HUDEP-2 (cell line): ENCODE results near the gene CIDEA.
"Not testable (repeated sequence)": the region's sequence is repeated elsewhere in the genome, so short reads cannot be mapped to it uniquely, and the experiment has no call there.

Source experiments
- DNase-seq, 76 experiments: peaks; one replicate each; lab custom pipeline; 2025; ENCODE audit not compliant: unreplicated experiment in 76 of 76; lab: John Stamatoyannopoulos, UW

The CIDEA gene

GRCh38 chr18:12254136-12254819 lies at the start of gene CIDEA:
CIDEA (plus strand) TSS chr18:12254361; CDS start chr18:12254384, 23 bp downstream.
- peak in 1 of 76 experiments; percentile 19 for DNase-seq

GRCh38 chr18:12208296-12209153 lies 45.6 kb upstream of the CIDEA start:
- not testable (repeated sequence) for DNase-seq

GRCh38 chr18:12212308-12212707 lies 41.9 kb upstream of the CIDEA start:
- not testable (repeated sequence) for DNase-seq

- not testable (repeated sequence) for DNase-seq
Measured at GRCh38 chr18:12214296-12215005, 39.7 kb upstream of the CIDEA start.

- not testable (repeated sequence) for DNase-seq
Measured at GRCh38 chr18:12216471-12216870, 37.7 kb upstream of the CIDEA start.

- DNase-seq, result not testable (repeated sequence)
Measured at GRCh38 chr18:12218603-12219002, 35.6 kb upstream of the CIDEA start.

GRCh38 chr18:12222041-12222440 lies 32.1 kb upstream of the CIDEA start:
- not testable (repeated sequence) for DNase-seq

- not testable (repeated sequence) for DNase-seq
Measured at GRCh38 chr18:12223326-12223725, 30.8 kb upstream of the CIDEA start.

GRCh38 chr18:12226807-12227206 lies 27.4 kb upstream of the CIDEA start:
- DNase-seq, result not testable (repeated sequence)

- DNase-seq, result not testable (repeated sequence)
Measured at GRCh38 chr18:12227399-12228186, 26.6 kb upstream of the CIDEA start.

GRCh38 chr18:12228308-12228707 lies 25.9 kb upstream of the CIDEA start:
- not testable (repeated sequence) for DNase-seq

GRCh38 chr18:12230561-12230960 lies 23.6 kb upstream of the CIDEA start:
- DNase-seq, result not testable (repeated sequence)

GRCh38 chr18:12231040-12231882 lies 22.9 kb upstream of the CIDEA start:
- DNase-seq, result no peak

- DNase-seq, result no peak
Measured at GRCh38 chr18:12231986-12232385, 22.2 kb upstream of the CIDEA start.

GRCh38 chr18:12233378-12233777 lies 20.8 kb upstream of the CIDEA start:
- DNase-seq, result no peak

- DNase-seq, result no peak
Measured at GRCh38 chr18:12234451-12235190, 19.5 kb upstream of the CIDEA start.

- no peak for DNase-seq
Measured at GRCh38 chr18:12236141-12236540, 18.0 kb upstream of the CIDEA start.

GRCh38 chr18:12236934-12237832 lies 17.0 kb upstream of the CIDEA start:
- peak in 49 of 76 experiments; percentile 0 to 77 (median 34) for DNase-seq
